Common myeloid progenitor, CD34-positive (primary cell): Measurements from ENCODE around the gene TMEM14C.
"Not testable (repeated sequence)": the region's sequence is repeated elsewhere in the genome, so short reads cannot be mapped to it uniquely, and the experiment has no call there.

Source experiments
- CTCF ChIA-PET: fragments of 350-600 bp; sonication (Branson Sonifier 250); formaldehyde crosslinking; loops from one replicate; lab custom pipeline; 2021; ENCODE audit warnings: antibody characterized with exemption; lab: Charles Lee
- POLR2A ChIA-PET: fragments of 350-600 bp; sonication (Branson Sonifier 250); formaldehyde crosslinking; loops from one replicate; lab custom pipeline; 2021; ENCODE audit warnings: antibody characterized with exemption; lab: Charles Lee
- DNase-seq, 3 donors: peaks; one replicate each; pipeline versions ENCODE4 v3.0.0 to v3.0.0-alpha.2; 2013
- H3K27ac ChIP-seq, 2 experiments: 1 replicate in 1 of 2; 2 replicates in 1 of 2; pipeline ENCODE4 v1.7.0; 2013; ENCODE audit warnings: inconsistent platforms in 2 of 2, low read length in 2 of 2, mild to moderate bottlenecking in 2 of 2, low read depth in 1 of 2, moderate library complexity in 1 of 2; ENCODE audit not compliant: severe bottlenecking in 2 of 2, insufficient read depth in 1 of 2, poor library complexity in 1 of 2
- H3K27me3 ChIP-seq, 5 experiments: replicated peaks in 2 of 5; 1 replicate in 3 of 5; 2 replicates in 2 of 5; pipeline versions ENCODE4 v1.6.1 to v1.7.0; 2013; ENCODE audit warnings: low read length in 4 of 5, mild to moderate bottlenecking in 2 of 5, moderate library complexity in 2 of 5, inconsistent platforms in 1 of 5; ENCODE audit not compliant: insufficient read depth in 5 of 5, control insufficient read depth in 4 of 5
- H3K36me3 ChIP-seq, 4 experiments: 1 replicate in 2 of 4; 2 replicates in 2 of 4; pipeline versions ENCODE4 v1.6.1 to v1.7.0; 2013; ENCODE audit warnings: low read length in 3 of 4, control low read depth in 1 of 4, mild to moderate bottlenecking in 1 of 4; ENCODE audit not compliant: control insufficient read depth in 4 of 4, insufficient read depth in 4 of 4
- H3K4me1 ChIP-seq, 4 experiments: 1 replicate in 3 of 4; 2 replicates in 1 of 4; pipeline versions ENCODE4 v1.6.1 to v1.7.1; 2013; ENCODE audit warnings: low read length in 3 of 4, mild to moderate bottlenecking in 3 of 4, control low read depth in 1 of 4, inconsistent platforms in 1 of 4, moderate library complexity in 1 of 4; ENCODE audit not compliant: control insufficient read depth in 4 of 4, insufficient read depth in 4 of 4; ENCODE audit errors: control extremely low read depth in 1 of 4
- H3K4me3 ChIP-seq, 7 experiments: 1 replicate in 4 of 7; 2 replicates in 3 of 7; pipeline versions ENCODE4 v1.5.1 to v1.7.0; 2013; ENCODE audit warnings: mild to moderate bottlenecking in 7 of 7, low read length in 6 of 7, moderate library complexity in 6 of 7, inconsistent platforms in 2 of 7, low read depth in 2 of 7, control low read depth in 1 of 7; ENCODE audit not compliant: insufficient read depth in 4 of 7, control insufficient read depth in 1 of 7; ENCODE audit errors: extremely low read depth in 1 of 7
- H3K9me3 ChIP-seq, 5 experiments: 1 replicate in 4 of 5; 2 replicates in 1 of 5; pipeline versions ENCODE4 v1.6.1 to v1.7.1; 2013; ENCODE audit warnings: low read length in 4 of 5, mild to moderate bottlenecking in 2 of 5, inconsistent platforms in 1 of 5, low read depth in 1 of 5, moderate library complexity in 1 of 5; ENCODE audit not compliant: control insufficient read depth in 4 of 5, insufficient read depth in 2 of 5; ENCODE audit errors: control extremely low read depth in 1 of 5
- WGBS: methylation state at CpG from one replicate; pipeline ENCODE4 v1.1.5; 2013; ENCODE audit not compliant: insufficient coverage; 5-methylcytosine and 5-hydroxymethylcytosine counted together

Gene TMEM14C

DNA sequence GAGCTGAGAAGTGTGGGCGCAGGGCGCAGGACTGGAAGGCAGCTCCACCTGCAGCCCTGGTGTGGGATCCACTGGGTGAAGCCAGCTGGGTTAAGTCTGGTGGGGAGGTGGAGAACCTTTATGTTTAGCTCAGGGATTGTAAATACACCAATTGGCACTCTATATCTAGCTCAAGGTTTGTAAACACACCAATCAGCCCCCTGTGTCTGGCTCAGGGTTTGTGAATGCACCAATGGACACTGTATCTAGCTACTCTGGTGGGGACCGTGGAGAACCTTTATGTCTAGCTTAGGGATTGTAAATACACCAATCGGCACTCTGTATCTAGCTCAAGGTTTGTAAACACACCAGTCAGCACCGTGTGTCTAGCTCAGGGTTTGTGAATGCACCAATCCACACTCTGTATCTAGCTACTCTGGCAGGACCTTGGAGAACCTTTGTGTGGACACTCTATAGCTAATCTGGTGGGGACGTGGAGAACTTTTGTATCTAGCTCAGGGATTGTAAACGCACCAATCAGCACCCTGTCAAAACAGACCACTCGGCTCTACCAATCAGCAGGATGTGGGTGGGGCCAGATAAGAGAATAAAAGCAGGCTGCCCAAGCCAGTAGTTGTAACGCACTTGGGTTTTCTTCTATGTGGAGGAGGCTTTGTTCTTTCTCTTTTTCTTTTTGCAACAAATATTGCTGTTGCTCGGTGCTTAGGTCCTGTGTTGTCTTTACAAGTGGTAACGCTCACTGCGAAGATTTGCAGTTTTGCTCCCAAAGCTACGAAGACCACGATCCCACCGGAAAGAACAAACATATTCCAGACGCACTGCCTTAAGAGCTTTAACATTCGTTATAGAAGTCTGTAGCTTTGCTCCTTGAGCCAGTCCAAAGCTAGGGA is 1.7 kb upstream of the TMEM14C start:
- H3K4me3 ChIP-seq, result peak overlapping the region in 6 of 7 experiments; percentile 28 to 79 (median 68)
- POLR2A ChIA-PET, result not testable (repeated sequence)

DNA sequence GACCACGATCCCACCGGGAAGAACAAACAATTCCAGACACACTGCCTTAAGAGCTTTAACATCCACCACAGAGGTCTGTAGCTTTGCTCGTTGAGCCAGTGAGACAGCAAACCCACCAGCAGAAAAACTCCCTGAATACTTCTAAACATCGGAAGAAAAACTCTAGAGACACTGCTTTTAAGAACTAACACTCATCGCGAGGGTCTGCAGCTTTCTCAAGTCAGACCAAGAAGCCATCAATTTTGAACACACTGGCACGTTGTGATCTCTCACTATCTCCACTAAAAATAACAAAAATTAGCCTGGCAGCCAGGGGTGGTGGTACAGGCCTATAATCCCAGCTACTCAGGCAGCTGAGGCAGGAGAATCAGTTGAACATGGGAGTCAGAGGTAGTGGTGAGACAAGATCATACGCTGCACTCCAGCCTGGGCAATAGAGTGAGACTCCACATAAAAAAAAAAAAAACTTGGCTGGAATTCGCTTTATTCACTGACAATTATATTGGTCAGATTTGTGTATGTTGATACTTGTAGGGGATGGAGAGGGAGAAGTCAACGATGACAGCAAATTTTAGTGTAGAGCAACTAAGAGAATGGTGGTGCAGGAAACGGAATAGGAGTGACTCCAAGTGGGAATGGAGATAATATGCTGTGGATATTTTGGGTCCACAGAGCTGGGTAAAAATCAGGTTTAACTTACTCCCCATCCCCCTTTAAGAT is 860 bp upstream of the TMEM14C start:
- no peaks in the 10 kb centered on the region for H3K27me3 ChIP-seq
- POLR2A ChIA-PET, result no interaction called here
- H3K27ac ChIP-seq, result peak overlapping the region in 1 of 2 experiments; percentile 88
- H3K4me1 ChIP-seq, result peaks cover 4 to 27% (median 22%) of the 10 kb centered on the region in 4 experiments
- H3K9me3 ChIP-seq, result peaks cover 0 to 8% (median 4%) of the 10 kb centered on the region in 5 experiments
- H3K4me3 ChIP-seq, result peak overlapping the region in 6 of 7 experiments; percentile 69 to 87 (median 81)
- CTCF ChIA-PET, result interaction anchor here (0.6 to 3.5 kb wide), 5 partner anchors 25 to 211 kb away, joined by 3 to 16 read pairs (median 4); partner anchors contain the start of gene TMEM14B
- DNase-seq, result no peak
- 97% methylated on average over 8 of the region's 11 CpGs for WGBS
- peaks cover 0 to 16% (median 10%) of the 10 kb centered on the region in 4 experiments for H3K36me3 ChIP-seq

More for the DNA sequence above, 1.7 kb upstream of the TMEM14C start:
- H3K27me3 ChIP-seq, H3K9me3 ChIP-seq, H3K27ac ChIP-seq: not testable (repeated sequence)
- WGBS, result 89% methylated on average over 12 of the region's 17 CpGs
- Histone ChIP-seq H3K4me1 (peaks cover 4 to 27% (median 22%) of the 10 kb centered on the region in 4 experiments), H3K36me3 (peaks cover 0 to 15% (median 6%) of the 10 kb centered on the region in 4 experiments)
- peak in 2 of 3 donors; percentile 32 to 69 for DNase-seq
- CTCF ChIA-PET, result interaction anchor here (0.7 to 3.5 kb wide), 7 partner anchors 25 to 215 kb away, joined by 3 to 16 read pairs (median 4); partner anchors contain the start of gene TMEM14B

DNA sequence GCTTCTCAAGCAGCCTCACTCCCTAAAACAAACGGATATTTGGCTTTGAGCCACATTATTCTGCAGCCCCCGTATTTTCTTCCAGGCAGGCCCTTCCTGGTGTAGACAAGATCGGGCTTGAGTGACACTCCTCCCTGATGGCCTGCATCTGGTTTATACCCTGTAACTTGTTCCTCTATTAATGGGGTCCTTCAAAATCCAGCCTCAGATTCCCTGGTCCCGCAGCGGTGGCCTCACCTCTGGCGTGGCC is 375 bp upstream of the TMEM14C start:
- H3K36me3 ChIP-seq, result peaks cover 0 to 16% (median 10%) of the 10 kb centered on the region in 4 experiments
- H3K9me3 ChIP-seq, result peaks cover 0 to 8% (median 4%) of the 10 kb centered on the region in 5 experiments
- no peak for DNase-seq
- peaks cover 4 to 27% (median 22%) of the 10 kb centered on the region in 4 experiments for H3K4me1 ChIP-seq
- H3K27ac ChIP-seq, result peak overlapping the region in 1 of 2 experiments; percentile 88
- peak overlapping the region; percentile 67 to 87 (median 81) for H3K4me3 ChIP-seq
- 1% methylated on average over 6 of the region's 6 CpGs for WGBS
- ChIA-PET POLR2A (interaction anchor here (0.9 kb wide), 1 partner anchor 12 kb away, joined by 3 read pairs; no protein-coding TSS in a partner anchor), CTCF (interaction anchor here (0.6 to 3.5 kb wide), 3 partner anchors 25 to 212 kb away, joined by 3 to 16 read pairs (median 7); partner anchors contain the start of gene TMEM14B)
- H3K27me3 ChIP-seq, result no peaks in the 10 kb centered on the region

DNA sequence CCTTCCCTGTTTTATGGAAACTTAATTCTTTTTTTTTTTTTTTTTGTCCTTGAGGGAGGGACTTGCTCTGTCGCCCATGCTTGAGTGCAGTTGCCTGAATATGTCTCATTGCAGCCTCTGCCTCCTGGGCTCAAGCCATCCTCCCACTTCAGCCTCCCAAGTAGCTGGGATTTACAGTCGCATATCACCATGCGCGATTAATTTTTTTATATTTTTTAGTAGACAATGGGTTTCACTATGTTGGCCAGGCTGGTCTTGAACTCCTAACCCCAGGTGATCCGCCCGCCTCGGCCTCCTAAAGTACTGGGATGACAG is 654 bp downstream of the TMEM14C start:
- Histone ChIP-seq H3K4me3 (peak overlapping the region; percentile 67 to 87 (median 81)), H3K27me3 (no peaks in the 10 kb centered on the region), H3K4me1 (peaks cover 4 to 27% (median 22%) of the 10 kb centered on the region in 4 experiments), H3K9me3 (peaks cover 0 to 3% (median 2%) of the 10 kb centered on the region in 5 experiments), H3K36me3 (peaks cover 0 to 24% (median 16%) of the 10 kb centered on the region in 4 experiments), H3K27ac (peak overlapping the region; percentile 58 to 88)
- POLR2A ChIA-PET, result no interaction called here
- no peak for DNase-seq
- CTCF ChIA-PET, result interaction anchor here (1.2 to 2.7 kb wide), 2 partner anchors 11 to 23 kb away, joined by 5 to 7 read pairs; partner anchors contain the start of gene TMEM14B
- 47% methylated on average over 3 of the region's 7 CpGs for WGBS

DNA sequence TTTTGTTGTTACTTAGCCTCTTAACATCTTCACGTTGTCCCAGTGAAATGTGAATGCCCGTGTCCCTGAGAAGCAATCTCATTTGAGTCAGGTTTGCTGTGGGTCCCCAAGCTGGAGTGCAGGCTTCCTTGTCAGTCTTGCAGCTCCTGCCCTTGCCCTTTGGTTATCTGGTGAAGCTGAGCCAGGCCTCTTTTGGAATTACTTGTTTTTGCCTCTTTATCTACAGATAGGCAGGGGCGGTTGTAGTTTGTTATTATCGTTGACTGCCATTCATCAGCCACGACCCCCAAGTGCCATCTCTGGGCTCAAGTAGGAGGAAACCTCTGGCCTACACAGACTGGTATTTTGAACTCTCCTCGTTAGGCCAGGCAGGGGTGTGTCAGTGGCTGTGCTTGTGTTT is 2.2 kb downstream of the TMEM14C start:
- no peaks in the 10 kb centered on the region for H3K9me3 ChIP-seq
- H3K36me3 ChIP-seq, result peaks cover 0 to 30% (median 21%) of the 10 kb centered on the region in 4 experiments
- no peaks in the 10 kb centered on the region for H3K27me3 ChIP-seq
- peak in 2 of 3 donors; percentile 21 to 58 for DNase-seq
- no peak overlapping the region for H3K4me3 ChIP-seq
- 95% methylated on average over 6 of the region's 6 CpGs for WGBS
- ChIA-PET CTCF (no interaction called here), POLR2A (no interaction called here)
- peaks cover 4 to 29% (median 22%) of the 10 kb centered on the region in 4 experiments for H3K4me1 ChIP-seq
- H3K27ac ChIP-seq, result no peak overlapping the region

DNA sequence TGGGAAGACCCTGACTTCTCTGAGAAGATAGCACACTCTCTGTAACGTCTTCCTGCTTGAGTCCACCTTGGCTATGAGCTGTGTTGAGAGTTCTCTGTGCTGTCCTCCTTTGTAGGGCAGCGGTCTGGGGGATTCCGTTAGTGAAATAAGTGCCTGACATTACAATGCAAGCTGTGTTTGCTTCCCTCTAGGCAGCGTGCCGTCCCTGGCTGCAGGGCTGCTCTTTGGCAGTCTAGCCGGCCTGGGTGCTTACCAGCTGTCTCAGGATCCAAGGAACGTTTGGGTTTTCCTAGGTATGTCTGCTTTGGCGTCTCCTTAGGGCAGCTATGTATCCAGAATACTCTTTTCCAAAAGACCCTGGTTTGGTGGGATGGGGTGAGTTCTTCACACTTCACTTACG is 2.8 kb downstream of the TMEM14C start:
- Histone ChIP-seq H3K27me3 (no peaks in the 10 kb centered on the region), H3K9me3 (no peaks in the 10 kb centered on the region), H3K4me3 (no peak overlapping the region), H3K36me3 (peaks cover 0 to 35% (median 27%) of the 10 kb centered on the region in 4 experiments), H3K27ac (no peak overlapping the region), H3K4me1 (peaks cover 4 to 35% (median 22%) of the 10 kb centered on the region in 4 experiments)
- DNase-seq, result no peak
- ChIA-PET POLR2A (no interaction called here), CTCF (interaction anchor here (0.8 to 1.1 kb wide), 2 partner anchors 18 to 215 kb away, joined by 3 to 4 read pairs; no protein-coding TSS in a partner anchor)
- 100% methylated on average over 5 of the region's 9 CpGs for WGBS
